ENCODE data around the gene TMEM128.
"Not testable (repeated sequence)": the region's sequence is repeated elsewhere in the genome, so short reads cannot be mapped to it uniquely, and the experiment has no call there.

The TMEM128 gene

DNA sequence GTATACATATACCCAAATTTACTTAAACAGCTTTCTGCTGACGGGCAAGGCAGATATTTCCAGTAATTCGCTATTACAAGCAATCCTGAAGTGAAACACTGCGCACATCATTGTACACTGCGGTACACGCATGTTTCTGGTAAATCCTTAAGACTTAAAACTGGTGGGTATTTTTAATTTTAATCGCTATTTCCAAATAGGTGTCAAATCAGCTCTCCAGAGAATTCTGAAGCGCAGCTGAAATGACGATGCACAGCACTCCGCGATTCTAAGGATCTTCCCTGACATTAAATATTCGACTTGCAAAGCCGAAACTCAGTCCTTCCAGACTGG, 361 bp downstream of the TMEM128 start:
- no peaks in the 10 kb centered on the region for H3K9me3 Mint-ChIP-seq
- ATAC-seq (replicated peaks) (peak; percentile 17), DNase-seq (no peak)
- peak overlapping the region; percentile 98 for H3K27ac Mint-ChIP-seq
- H3K27me3 Mint-ChIP-seq, result no peaks in the 10 kb centered on the region
- H3K4me1 Mint-ChIP-seq (ENCODE audit: low read depth in 2 of 2), result peaks cover 19 to 29% of the 10 kb centered on the region in 2 donors
- H3K4me3 Mint-ChIP-seq, result peak overlapping the region; percentile 96 to 97
- H3K36me3 Mint-ChIP-seq (ENCODE audit: insufficient read depth), result peaks cover 46% of the 10 kb centered on the region

GRCh38 chr4:4245172-4245571, 2.9 kb downstream of the TMEM128 start:
- H3K4me3 Mint-ChIP-seq, result no peak overlapping the region
- peaks cover 19 to 29% of the 10 kb centered on the region in 2 donors for H3K4me1 Mint-ChIP-seq (ENCODE audit: low read depth in 2 of 2)
- no peak for DNase-seq
- H3K9me3 Mint-ChIP-seq, result no peaks in the 10 kb centered on the region
- no peak overlapping the region for H3K27ac Mint-ChIP-seq
- no peaks in the 10 kb centered on the region for H3K27me3 Mint-ChIP-seq
- no peak for ATAC-seq (replicated peaks)
- H3K36me3 Mint-ChIP-seq (ENCODE audit: insufficient read depth), result peaks cover 69% of the 10 kb centered on the region

DNA sequence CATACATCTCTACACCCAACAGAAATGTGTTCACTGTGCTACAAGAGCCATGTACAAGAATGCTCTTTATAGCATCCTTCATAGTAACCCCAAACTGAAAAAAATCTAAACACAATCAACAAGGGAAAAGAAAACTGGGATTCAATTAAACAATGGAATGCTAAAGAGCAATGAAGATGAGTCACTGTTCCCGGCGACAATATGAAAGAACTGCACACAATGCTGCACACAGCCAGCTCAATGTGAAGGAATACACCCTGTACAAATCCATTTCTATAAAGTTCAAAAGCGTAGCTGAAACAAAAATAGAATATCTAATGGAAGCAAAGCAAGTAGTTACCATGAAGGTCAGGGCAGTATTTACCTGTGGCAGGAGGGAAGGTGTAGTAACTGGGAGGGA, 8.5 kb downstream of the TMEM128 start:
- not testable (repeated sequence) for H3K27ac Mint-ChIP-seq
- Mint-ChIP-seq H3K4me1 (ENCODE audit: low read depth in 2 of 2) (peaks cover 4 to 15% of the 10 kb centered on the region in 2 donors), H3K36me3 (ENCODE audit: insufficient read depth) (peaks cover 82% of the 10 kb centered on the region)

DNA sequence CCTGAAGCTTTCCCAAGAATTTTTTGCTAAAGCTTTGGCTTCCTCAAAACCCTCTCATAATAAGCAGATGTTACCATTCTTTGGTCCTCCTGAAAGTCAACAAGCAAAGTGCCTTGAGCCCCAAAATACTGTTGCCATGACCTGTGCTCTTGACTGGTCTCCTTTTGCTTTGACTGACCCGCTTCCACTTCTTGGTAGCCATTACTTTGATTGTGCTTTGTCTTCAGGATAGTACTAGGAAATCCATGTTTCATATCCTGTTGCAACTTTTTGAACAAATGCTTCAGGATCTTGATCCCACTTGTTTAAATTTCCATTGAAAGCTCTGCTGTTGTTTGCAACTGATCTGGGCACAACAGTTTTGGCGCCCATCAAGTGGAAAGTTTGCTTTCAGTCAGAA, 14.4 kb downstream of the TMEM128 start:
- Mint-ChIP-seq H3K4me1 (ENCODE audit: low read depth in 2 of 2) (no peaks in the 10 kb centered on the region), H3K4me3 (no peak overlapping the region)

More for the DNA sequence above, 8.5 kb downstream of the TMEM128 start:
- H3K9me3 Mint-ChIP-seq; DNase-seq; H3K4me3 Mint-ChIP-seq; ATAC-seq (replicated peaks); H3K27me3 Mint-ChIP-seq: not testable (repeated sequence)

GRCh38 chr4:4228356-4228668, 19.7 kb downstream of the TMEM128 start:
- no peak for ATAC-seq (replicated peaks)
- Mint-ChIP-seq H3K4me1 (ENCODE audit: low read depth in 2 of 2) (peaks cover 10 to 11% of the 10 kb centered on the region in 2 donors), H3K27me3 (peaks cover 54 to 55% of the 10 kb centered on the region in 2 donors), H3K9me3 (no peaks in the 10 kb centered on the region), H3K4me3 (peak overlapping the region in 1 of 2 donors; percentile 21), H3K36me3 (ENCODE audit: insufficient read depth) (peaks cover 3% of the 10 kb centered on the region), H3K27ac (no peak overlapping the region)
- no peak for DNase-seq

More for the DNA sequence above, 14.4 kb downstream of the TMEM128 start:
- no peak overlapping the region for H3K27ac Mint-ChIP-seq
- H3K36me3 Mint-ChIP-seq (ENCODE audit: insufficient read depth), result peaks cover 25% of the 10 kb centered on the region
- H3K9me3 Mint-ChIP-seq, result peaks cover 0 to 5% of the 10 kb centered on the region in 2 donors
- H3K27me3 Mint-ChIP-seq, result peaks cover 7 to 10% of the 10 kb centered on the region in 2 donors
- ATAC-seq (replicated peaks), result no peak
- DNase-seq, result no peak

- Mint-ChIP-seq H3K27me3 (peaks cover 60% of the 10 kb centered on the region in 2 donors), H3K4me3 (peak overlapping the region; percentile 21 to 47), H3K9me3 (no peaks in the 10 kb centered on the region), H3K27ac (no peak overlapping the region), H3K4me1 (ENCODE audit: low read depth in 2 of 2) (peaks cover 10 to 11% of the 10 kb centered on the region in 2 donors), H3K36me3 (ENCODE audit: insufficient read depth) (peaks cover 3% of the 10 kb centered on the region)
- no peak for ATAC-seq (replicated peaks)
- DNase-seq, result no peak
Measured at GRCh38 chr4:4227510-4228355, 20.3 kb downstream of the TMEM128 start.

DNA sequence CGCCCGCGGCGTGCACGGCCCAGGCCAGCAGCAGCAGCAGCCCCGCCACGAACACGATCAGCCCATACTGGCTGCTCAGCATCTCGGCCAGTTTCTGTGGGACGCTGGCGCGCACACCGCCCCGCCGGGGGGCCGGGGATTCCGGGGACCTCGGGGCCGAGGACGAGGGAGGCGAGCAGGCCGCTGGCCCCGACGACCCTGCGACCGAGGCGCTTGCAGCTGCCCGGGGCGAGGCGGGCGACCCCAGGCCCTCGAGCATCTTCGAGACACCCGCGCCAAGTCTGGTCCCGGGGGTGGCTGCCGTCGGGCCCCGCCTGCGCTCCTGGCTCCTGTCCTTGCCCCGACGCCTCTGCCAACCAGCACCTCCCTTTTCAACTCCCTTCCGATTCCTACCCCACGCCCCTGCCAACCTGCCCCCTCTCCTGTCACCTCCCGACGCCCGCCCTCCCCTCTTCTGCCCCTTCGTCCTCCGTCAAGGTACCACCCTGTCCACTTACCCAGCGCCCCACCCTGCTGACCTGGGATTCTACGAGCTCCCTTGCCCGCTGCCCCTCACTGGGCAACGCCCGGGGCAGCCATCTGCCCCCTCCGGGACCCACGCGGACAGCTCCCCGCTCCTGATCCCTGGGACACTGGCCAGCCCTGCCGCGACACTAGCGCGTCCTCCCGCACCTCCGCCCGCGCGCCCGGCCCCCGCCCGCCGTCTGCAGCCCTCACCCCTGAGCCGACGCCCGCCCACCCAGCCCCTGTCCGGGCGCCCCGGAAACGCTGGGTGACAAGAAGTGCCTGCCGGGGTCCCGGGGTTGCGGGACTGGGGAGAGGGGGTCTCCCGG, 21.2 kb downstream of the TMEM128 start, which contains the start of gene OTOP1:
Gene OTOP1 (minus strand): TSS at position 324 of the 833 bp plus-strand sequence. CDS start 65 bp downstream, at position 259.
- no peak for DNase-seq
- H3K4me3 Mint-ChIP-seq, result peak within 1 kb of the TSS; percentile 21 to 47
- H3K36me3 Mint-ChIP-seq (ENCODE audit: insufficient read depth), result peaks cover 3% of the 10 kb centered on the region
- H3K27me3 Mint-ChIP-seq, result peaks cover 69 to 70% of the 10 kb centered on the region in 2 donors
- no peak within 1 kb of the TSS for H3K27ac Mint-ChIP-seq
- H3K9me3 Mint-ChIP-seq, result no peaks in the 10 kb centered on the region
- ATAC-seq (replicated peaks), result no peak
- H3K4me1 Mint-ChIP-seq (ENCODE audit: low read depth in 2 of 2), result peaks cover 10 to 11% of the 10 kb centered on the region in 2 donors

- peak overlapping the region in 1 of 2 donors; percentile 24 for H3K4me3 Mint-ChIP-seq
- H3K36me3 Mint-ChIP-seq (ENCODE audit: insufficient read depth), result peaks cover 3% of the 10 kb centered on the region
- H3K27ac Mint-ChIP-seq, result no peak overlapping the region
- H3K4me1 Mint-ChIP-seq (ENCODE audit: low read depth in 2 of 2), result peaks cover 10 to 11% of the 10 kb centered on the region in 2 donors
- DNase-seq (no peak), ATAC-seq (replicated peaks) (no peak)
- H3K9me3 Mint-ChIP-seq, result no peaks in the 10 kb centered on the region
- peaks cover 75% of the 10 kb centered on the region in 2 donors for H3K27me3 Mint-ChIP-seq
Measured at GRCh38 chr4:4225915-4226605, 22.0 kb downstream of the TMEM128 start.

GRCh38 chr4:4217113-4217512, 30.9 kb downstream of the TMEM128 start:
- Mint-ChIP-seq H3K9me3 (no peaks in the 10 kb centered on the region), H3K36me3 (ENCODE audit: insufficient read depth) (no peaks in the 10 kb centered on the region), H3K4me3 (no peak overlapping the region), H3K27me3 (peaks cover 23 to 45% of the 10 kb centered on the region in 2 donors), H3K4me1 (ENCODE audit: low read depth in 2 of 2) (no peaks in the 10 kb centered on the region), H3K27ac (no peak overlapping the region)
- ATAC-seq (replicated peaks) (no peak), DNase-seq (no peak)

GRCh38 chr4:4216648-4217047, 31.4 kb downstream of the TMEM128 start:
- Mint-ChIP-seq H3K4me3 (no peak overlapping the region), H3K27me3 (peaks cover 18 to 40% of the 10 kb centered on the region in 2 donors), H3K9me3 (no peaks in the 10 kb centered on the region), H3K4me1 (ENCODE audit: low read depth in 2 of 2) (no peaks in the 10 kb centered on the region), H3K36me3 (ENCODE audit: insufficient read depth) (no peaks in the 10 kb centered on the region), H3K27ac (no peak overlapping the region)
- DNase-seq, result no peak
- ATAC-seq (replicated peaks), result no peak

GRCh38 chr4:4213674-4214073, 34.3 kb downstream of the TMEM128 start:
- H3K27me3 Mint-ChIP-seq, result peaks cover 40 to 56% of the 10 kb centered on the region in 2 donors
- not testable (repeated sequence) for H3K9me3 Mint-ChIP-seq; H3K36me3 Mint-ChIP-seq (ENCODE audit: insufficient read depth); DNase-seq; H3K27ac Mint-ChIP-seq; H3K4me1 Mint-ChIP-seq (ENCODE audit: low read depth in 2 of 2); H3K4me3 Mint-ChIP-seq; ATAC-seq (replicated peaks)

DNA sequence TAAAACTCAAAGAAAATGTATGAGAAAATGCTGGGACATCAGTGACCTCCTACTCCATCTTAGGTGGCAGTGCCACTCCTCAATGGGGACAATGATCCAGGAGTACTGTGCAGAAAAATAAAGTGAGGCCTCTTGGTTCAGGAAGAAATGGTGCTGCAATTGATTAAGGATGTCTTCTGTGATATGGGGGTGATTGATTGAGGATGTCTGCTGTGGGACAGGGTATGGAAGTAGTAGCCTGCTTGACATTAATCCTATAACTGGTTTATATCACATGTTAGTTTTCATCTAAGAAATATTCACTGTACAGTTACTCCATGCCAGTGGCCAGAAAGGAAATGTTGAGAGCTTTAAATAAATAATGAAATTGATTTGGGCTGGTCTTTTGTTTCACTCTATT, 41.8 kb downstream of the TMEM128 start:
- no peaks in the 10 kb centered on the region for H3K4me1 Mint-ChIP-seq (ENCODE audit: low read depth in 2 of 2)
- H3K36me3 Mint-ChIP-seq (ENCODE audit: insufficient read depth), result peaks cover 4% of the 10 kb centered on the region
- H3K4me3 Mint-ChIP-seq, result no peak overlapping the region
- no peak overlapping the region for H3K27ac Mint-ChIP-seq
- peaks cover 72 to 91% of the 10 kb centered on the region in 2 donors for H3K27me3 Mint-ChIP-seq
- no peaks in the 10 kb centered on the region for H3K9me3 Mint-ChIP-seq
- ATAC-seq (replicated peaks) (no peak), DNase-seq (no peak)

DNA sequence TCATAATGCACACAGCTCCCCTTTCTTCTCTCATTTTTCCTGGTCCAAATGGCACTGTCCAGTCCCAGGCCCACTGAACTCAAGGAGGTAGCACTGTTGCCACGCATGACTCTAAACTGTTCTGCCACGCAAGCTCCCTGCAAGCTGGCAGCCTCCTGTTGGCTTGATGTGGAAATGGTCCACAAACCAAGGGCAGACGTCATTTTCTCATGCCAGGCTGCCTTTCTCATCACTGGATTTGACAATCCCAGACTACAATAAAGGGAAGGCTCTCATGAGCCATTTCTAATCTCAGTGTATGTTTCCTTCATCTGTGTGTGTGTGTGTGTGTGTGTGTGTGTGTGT, 43.6 kb downstream of the TMEM128 start:
- Mint-ChIP-seq H3K36me3 (ENCODE audit: insufficient read depth) (peaks cover 6% of the 10 kb centered on the region), H3K4me3 (no peak overlapping the region), H3K4me1 (ENCODE audit: low read depth in 2 of 2) (no peaks in the 10 kb centered on the region), H3K27me3 (peaks cover 55 to 75% of the 10 kb centered on the region in 2 donors), H3K9me3 (no peaks in the 10 kb centered on the region), H3K27ac (no peak overlapping the region)
- ATAC-seq (replicated peaks), result no peak
- DNase-seq, result no peak

Measured in effector memory CD8-positive, alpha-beta T cell (primary cell).